ENCODE measurements around the gene FAM163B.

GRCh38 chr9:133629221-133630110, 20.3 kb upstream of the FAM163B start:
- TF ChIP-seq CTCF (IDR thresholded peaks at IDR 0.05; ENCODE audit: low read length) (no peak), EZH2 (IDR thresholded peaks at IDR 0.05; ENCODE audit: borderline replicate concordance, low read length) (no peak)
